Activated CD4-positive, alpha-beta T cell treated with anti-CD3 and anti-CD28 coated beads, Interleukin-2, amount 50 U/mL, for 24 hours (primary cell): ENCODE data around the gene RPS26.
"Not testable (repeated sequence)": the region's sequence is repeated elsewhere in the genome, so short reads cannot be mapped to it uniquely, and the experiment has no call there.

Experiments
- DNase-seq, 2 donors: peaks; one replicate each; pipeline ENCODE4 v3.0.0-alpha.2; 2020; ENCODE audit warnings: low read depth in 1 of 2, low spot score in 1 of 2

Gene RPS26

DNA sequence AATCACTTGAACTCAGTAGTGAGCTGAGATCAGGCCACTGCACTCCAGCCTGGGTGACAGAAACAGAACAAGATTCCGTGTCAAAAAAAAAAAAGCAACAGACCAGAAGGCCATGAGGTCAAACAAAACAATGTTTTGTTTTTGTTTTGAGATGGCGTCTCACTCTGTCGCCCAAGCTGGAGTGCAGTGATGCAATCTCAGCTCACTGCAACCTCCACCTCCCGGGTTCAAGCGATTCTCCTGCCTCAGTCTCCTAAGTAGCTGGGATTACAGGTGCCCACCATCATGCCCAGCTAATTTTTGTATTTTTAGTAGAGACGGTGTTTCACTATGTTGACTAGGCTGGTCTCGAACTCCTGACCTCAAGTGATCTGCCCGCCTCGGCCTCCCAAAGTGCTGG, 36.2 kb downstream of the RPS26 start:
- not testable (repeated sequence) for DNase-seq

- no peak for DNase-seq
Measured at GRCh38 chr12:56078427-56078826, 36.7 kb downstream of the RPS26 start.

DNA sequence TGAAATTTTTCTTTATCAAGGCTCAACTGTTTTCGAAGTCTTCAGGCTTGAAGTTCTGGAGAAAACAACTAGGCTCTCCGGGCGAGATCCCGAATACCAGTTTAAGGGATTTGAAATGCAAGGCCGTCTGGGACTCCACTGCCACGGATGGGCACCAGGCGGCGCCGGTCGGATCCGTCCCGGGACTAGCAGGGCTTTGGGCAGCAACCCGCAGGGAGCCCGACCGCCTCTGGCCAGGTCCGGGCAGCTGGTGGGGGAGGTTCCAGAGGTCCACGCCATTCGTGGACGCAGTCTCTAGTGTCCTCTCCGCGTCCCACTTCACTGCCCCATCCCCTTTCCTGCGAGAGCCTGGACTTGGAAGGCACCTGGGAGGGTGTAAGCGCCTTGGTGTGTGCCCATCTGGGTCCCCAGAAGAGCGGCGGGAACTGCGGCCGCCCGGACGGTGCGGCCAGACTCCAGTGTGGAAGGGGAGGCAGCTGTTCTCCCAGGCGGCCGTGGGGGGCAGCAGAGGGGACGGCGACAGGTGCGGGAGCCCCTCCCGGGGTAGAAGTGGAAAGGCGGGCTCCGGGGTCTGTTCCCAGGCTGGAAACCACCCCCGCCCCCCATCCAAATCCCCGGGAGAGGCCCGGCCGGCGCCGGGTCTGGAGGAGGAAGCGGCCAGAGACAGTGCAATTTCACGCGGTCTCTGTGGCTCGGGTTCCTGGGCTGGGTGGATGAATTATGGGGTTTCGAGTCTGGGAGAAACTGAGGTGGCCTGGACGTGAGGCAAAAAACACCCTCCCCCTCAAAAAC, 37.4 kb downstream of the RPS26 start:
- DNase-seq = peak; percentile 14 to 27

DNA sequence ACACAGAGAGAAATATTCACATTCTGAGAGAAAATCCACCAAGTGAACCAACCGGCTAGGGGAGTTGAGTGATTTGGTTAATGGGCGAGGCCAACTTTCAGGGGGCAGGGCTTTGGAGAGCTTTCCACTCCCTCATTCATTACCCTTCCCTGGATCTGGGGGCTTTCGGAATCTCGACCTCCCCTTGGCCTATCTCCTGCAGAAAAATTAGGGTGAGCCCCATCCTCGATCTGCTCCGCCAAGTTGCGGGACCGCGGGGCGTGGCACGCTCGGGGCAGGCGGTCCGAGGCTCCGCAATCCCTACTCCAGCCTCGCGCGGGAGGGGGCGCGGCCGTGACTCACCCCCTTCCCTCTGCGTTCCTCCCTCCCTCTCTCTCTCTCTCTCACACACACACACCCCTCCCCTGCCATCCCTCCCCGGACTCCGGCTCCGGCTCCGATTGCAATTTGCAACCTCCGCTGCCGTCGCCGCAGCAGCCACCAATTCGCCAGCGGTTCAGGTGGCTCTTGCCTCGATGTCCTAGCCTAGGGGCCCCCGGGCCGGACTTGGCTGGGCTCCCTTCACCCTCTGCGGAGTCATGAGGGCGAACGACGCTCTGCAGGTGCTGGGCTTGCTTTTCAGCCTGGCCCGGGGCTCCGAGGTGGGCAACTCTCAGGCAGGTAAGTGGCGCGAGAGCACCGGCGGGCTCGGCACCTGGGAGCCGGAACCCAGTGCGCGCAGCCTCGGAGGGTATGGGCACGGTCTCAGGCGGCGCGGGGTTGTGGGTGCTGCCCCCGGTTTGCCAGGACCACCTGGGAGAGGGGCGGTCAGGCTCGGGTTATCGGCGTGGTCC, 38.2 kb downstream of the RPS26 start, which contains the start of gene ERBB3:
Gene ERBB3, plus strand, starts transcription at position 443 of the 833 bp plus-strand sequence. Its CDS starts 136 bp downstream, at position 579.
- peak; percentile 26 to 58 for DNase-seq

- DNase-seq = no peak
Measured at GRCh38 chr12:56080556-56081138, 38.9 kb downstream of the RPS26 start.

DNA sequence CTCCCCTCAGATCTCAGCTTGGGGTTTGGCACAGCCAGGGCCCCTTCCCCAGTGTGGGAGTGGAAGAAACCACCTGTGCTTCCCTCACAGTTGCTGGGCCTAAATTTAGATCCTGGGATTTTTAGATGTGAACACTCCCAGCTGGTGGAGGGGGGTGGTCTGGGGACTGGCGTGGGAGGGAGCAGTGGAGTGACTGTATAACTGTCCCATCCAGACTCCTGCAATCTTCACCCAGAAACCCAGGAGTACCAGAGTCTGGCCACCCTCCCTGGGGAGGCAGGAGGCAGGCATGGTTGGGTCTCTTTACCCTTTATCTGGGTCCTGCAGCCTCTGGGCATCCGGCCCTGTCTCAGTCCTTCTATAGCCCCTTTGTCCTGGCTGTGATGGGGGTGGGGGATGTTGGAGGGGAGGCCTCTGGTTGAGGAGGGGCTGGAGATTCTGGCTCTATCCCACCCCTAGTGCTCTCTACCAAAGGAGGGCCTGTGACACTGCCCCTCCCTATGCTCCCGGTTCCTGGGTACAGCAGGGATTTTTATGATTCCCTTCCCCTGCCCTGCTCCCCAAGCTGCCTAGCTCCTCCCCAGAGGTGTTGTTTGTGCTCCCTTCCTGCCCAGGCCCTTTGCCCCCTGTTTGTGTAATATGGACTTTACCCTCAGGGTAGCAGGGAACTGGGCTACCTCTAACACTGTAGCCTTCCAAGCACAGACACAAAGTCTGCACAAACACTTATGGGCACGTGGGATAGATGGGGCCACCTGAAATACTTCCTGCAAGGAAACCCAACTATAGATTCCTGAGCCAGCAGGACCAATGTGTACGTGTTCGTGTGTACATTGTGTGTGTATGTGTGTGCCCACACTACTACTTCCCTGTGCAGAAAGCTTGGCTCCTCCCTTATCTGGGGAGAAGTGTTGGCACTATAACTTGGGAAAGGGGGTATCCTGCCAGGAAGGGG, 40.0 kb downstream of the RPS26 start:
- DNase-seq = no peak

- no peak for DNase-seq
Measured at GRCh38 chr12:56082382-56082781, 40.7 kb downstream of the RPS26 start.

- no peak for DNase-seq
Measured at GRCh38 chr12:56082967-56083366, 41.2 kb downstream of the RPS26 start.

GRCh38 chr12:56084958-56085543, 43.3 kb downstream of the RPS26 start:
- no peak for DNase-seq

GRCh38 chr12:56086096-56086495, 44.4 kb downstream of the RPS26 start:
- DNase-seq = no peak

DNA sequence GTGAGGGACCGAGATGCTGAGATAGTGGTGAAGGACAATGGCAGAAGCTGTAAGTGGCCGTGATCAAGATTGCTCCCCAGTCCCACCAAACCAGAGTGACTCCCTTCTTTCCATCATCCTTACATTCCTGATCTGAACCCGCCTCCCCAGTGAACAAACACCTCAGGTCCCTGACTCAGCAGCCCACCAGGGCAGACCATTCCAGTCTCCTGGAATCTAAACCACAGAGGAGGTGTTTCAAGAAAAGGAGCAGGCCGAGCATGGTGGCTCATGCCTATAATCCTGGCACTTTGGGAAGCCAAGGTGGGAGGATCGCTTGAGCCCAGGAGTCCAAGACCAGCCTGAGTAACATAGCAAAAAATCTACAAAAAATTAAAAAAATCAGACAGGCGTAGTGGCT, 44.9 kb downstream of the RPS26 start:
- no peak for DNase-seq

- no peak for DNase-seq
Measured at GRCh38 chr12:56087220-56087619, 45.5 kb downstream of the RPS26 start.
